GM12865 (cell line): ENCODE data around the gene EPB41L2.

Experiments
- DNase-seq: peaks from one replicate; pipeline ENCODE4 v3.0.0; 2010; ENCODE audit warnings: low read depth
- H3K4me3 ChIP-seq: 2 replicates; pipeline ENCODE4 v1.5.1; 2011; ENCODE audit warnings: mild to moderate bottlenecking, low read depth, low read length, control low read depth
- TF ChIP-seq, protein P1 (sequence below): IDR thresholded peaks from 2 replicates; pipeline ENCODE4 v1.5.1; 2011; ENCODE audit warnings: low read length, control low read depth, low read depth, inconsistent platforms; ENCODE audit not compliant: insufficient read depth; ENCODE audit errors: missing control alignments

Gene EPB41L2

DNA sequence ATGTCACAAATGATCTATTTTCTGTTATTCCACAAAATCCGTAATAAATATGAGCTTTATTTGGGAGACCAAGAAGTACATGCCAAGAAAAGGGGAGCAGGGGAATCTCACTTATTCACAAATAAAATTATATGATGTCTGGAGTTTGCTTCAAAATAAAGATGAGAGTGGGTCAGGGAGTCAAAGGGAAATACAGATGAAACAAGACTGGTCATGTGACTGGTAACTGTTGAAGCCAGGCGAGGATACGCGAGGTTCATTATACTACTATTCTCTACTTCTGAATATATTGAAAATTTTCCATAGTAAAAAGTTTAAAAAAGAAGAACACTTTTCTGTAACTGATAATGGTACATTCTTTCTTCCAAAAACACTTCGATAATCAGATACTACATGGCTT is 14.6 kb downstream of the EPB41L2 start:
- no peak overlapping the region for H3K4me3 ChIP-seq
- TF ChIP-seq, protein P1, sequence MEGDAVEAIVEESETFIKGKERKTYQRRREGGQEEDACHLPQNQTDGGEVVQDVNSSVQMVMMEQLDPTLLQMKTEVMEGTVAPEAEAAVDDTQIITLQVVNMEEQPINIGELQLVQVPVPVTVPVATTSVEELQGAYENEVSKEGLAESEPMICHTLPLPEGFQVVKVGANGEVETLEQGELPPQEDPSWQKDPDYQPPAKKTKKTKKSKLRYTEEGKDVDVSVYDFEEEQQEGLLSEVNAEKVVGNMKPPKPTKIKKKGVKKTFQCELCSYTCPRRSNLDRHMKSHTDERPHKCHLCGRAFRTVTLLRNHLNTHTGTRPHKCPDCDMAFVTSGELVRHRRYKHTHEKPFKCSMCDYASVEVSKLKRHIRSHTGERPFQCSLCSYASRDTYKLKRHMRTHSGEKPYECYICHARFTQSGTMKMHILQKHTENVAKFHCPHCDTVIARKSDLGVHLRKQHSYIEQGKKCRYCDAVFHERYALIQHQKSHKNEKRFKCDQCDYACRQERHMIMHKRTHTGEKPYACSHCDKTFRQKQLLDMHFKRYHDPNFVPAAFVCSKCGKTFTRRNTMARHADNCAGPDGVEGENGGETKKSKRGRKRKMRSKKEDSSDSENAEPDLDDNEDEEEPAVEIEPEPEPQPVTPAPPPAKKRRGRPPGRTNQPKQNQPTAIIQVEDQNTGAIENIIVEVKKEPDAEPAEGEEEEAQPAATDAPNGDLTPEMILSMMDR = no peak
- DNase-seq = no peak

DNA sequence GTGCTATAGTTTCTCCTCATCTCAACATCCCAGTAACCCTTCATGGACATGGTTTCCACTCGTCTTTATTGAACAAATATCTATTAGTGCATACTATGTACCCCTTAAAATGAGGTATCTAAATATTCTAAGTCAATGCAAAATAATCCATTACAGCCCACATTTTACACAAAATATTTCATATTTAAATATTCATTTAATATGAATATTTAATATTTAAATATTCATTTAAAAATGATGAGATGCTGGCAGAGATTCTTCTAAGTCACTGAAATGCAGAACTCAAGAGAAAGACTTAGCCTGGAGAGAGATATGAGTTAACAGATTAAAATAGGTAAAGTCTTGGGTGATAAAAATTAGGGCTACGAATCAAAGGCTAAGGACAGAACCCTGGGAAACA is 17.9 kb downstream of the EPB41L2 start:
- TF ChIP-seq, protein P1 = no peak
- no peak for DNase-seq
- no peak overlapping the region for H3K4me3 ChIP-seq

DNA sequence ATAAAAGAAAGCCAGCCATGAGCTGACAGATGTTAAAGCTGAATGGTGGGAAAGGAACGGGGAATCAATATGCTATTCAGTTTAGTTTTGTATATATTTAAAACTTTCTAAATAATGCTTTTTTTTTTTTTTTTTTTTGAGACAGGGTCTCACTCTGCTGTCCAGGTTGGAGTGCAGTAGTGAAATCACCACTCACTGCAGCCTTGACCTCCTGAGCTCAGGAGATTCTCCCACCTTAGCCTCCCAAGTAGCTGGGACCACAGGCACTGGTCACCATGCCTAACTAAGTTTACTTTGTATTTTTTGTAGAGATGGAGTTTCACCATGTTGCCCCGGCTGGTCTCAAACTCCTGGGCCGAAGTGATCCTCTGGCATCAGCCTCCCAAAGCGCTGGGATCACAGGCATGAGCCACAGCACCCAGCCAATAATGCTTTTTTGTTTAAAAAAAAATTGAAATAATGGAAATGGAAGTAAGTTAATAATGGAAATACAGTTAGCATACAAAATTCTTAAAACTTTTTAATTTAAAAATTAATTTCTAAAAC is 19.1 kb downstream of the EPB41L2 start:
- no peak for DNase-seq
- H3K4me3 ChIP-seq = no peak overlapping the region
- TF ChIP-seq, protein P1 = no peak

DNA sequence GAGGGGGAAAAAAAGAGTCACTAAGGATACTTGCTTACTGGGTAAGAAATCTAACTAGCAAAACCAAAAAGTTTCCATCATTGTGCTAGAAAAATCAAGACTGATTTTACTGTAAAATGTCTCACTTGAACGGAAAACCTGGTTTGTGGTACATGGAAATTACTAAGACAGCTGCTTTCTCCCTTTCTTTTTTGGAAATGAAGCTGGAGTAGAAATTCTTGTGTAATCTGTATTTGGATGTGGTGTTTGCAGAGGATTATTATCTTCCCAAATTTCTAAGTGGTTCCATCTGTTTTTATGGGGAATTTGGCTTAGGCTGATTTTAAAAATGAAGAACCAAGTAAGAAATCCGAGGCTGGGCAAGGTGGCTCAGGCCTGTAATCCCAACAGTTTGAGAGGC is 20.4 kb downstream of the EPB41L2 start:
- H3K4me3 ChIP-seq = no peak overlapping the region
- TF ChIP-seq, protein P1 = no peak
- no peak for DNase-seq

DNA sequence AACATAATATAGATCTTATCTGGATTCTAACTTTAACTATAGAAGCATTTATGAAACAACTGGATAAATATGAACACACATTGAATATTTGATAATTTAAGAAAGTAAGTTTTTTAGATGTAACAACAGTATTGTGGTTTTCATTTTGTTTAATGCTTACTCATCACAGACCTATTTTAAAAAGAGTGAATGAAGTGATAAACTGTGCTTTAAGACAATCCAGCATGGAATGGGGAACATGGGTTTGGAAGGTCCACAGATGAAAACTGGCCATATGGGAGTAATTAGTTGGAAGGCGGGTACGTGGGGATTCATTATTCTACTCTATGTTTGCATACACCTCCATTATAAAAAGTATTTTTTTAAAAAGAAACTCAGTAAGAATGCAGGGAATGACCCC is 21.2 kb downstream of the EPB41L2 start:
- no peak for DNase-seq
- H3K4me3 ChIP-seq = no peak overlapping the region
- TF ChIP-seq, protein P1 = no peak

DNA sequence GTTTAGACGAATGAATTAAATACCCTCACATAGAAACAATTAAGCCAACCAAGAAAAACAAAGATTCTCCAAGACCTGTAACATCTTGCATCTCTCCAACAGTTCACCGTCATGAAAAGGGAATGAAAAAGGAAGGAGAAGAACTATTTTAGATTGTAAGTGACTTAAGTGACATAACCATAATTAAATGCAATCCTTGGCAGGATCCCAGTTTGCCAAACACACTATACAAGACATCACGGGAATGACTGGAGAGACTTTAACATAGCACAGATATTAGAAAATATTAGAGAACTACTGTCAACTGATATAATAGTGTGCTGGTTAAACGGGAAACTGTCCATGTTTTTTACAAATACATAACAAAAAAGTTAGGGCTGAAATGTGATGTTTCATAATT is 22.2 kb downstream of the EPB41L2 start:
- TF ChIP-seq, protein P1 = no peak
- H3K4me3 ChIP-seq = no peak overlapping the region
- no peak for DNase-seq

DNA sequence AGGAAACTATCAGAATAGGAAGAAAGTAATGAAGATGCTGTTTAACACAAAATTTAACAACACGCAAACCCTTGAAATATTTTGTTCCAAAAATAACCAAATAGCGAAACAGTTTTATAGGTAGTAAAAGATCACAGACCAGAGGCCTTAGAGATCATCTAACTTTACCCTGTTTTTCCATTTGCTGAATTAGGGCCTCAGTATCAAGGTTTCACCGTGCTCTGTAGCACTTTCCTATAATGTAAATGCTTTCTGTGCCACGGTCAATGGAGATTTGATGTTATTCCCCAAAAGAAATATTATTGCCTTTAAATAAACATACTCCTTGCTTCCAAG is 23.7 kb downstream of the EPB41L2 start:
- TF ChIP-seq, protein P1 = no peak
- H3K4me3 ChIP-seq = no peak overlapping the region
- DNase-seq = no peak
